HG03064 (cell line): Measurements from ENCODE around the gene C17orf58.
"Not testable (repeated sequence)": the region's sequence is repeated elsewhere in the genome, so short reads cannot be mapped to it uniquely, and the experiment has no call there.

Source experiments
- ATAC-seq: cut with Tn5 transposase; IDR thresholded peaks from one replicate; pipeline ENCODE4 v1.9.1; 2021; ENCODE audit warnings: low read depth; ENCODE audit not compliant: unreplicated experiment

The C17orf58 gene

GRCh38 chr17:68006797-68007196, 10.5 kb upstream of the C17orf58 start:
- ATAC-seq: no peak

- no peak for ATAC-seq
These were observed 7.9 kb upstream of the C17orf58 start for GRCh38 chr17:68004201-68004600.

- no peak for ATAC-seq
These were observed 3.1 kb upstream of the C17orf58 start for GRCh38 chr17:67999291-67999911.

- ATAC-seq: no peak
These were observed 2.2 kb upstream of the C17orf58 start for GRCh38 chr17:67998466-67998865.

DNA sequence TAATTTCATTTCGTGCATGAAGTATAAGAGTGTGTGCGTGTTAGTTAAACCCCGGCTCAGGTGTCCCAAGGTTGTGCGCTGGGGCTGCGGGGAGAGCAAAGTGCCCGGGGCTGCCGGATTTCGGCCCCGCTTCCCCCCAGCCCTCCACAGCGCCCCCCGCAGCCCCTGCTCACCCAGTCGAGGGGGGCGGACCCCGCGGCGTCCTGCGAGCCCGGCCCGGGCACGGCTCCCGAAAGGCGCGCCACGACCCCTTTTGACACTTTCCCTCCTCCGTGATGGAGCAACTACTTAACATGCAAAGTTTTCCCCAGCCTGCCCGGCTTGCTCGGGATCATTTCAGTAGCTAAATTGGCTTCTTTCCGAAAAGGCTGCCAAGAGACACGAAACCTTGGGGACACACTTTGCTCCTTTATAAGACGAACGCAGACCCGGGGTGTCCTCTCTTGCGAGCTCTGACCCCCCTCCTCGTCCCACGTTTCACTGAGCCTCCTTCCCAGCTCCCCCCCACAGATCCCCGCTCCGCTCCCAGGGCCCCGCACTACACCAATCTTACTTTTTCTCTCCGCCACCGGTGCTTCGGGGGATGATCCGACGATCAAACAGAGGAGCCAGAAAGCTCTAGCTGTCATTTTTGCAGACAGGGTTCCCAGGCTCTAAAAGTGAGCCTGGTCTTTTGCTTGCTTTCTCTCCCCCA, 552 bp downstream of the C17orf58 start:
- ATAC-seq: no peak

DNA sequence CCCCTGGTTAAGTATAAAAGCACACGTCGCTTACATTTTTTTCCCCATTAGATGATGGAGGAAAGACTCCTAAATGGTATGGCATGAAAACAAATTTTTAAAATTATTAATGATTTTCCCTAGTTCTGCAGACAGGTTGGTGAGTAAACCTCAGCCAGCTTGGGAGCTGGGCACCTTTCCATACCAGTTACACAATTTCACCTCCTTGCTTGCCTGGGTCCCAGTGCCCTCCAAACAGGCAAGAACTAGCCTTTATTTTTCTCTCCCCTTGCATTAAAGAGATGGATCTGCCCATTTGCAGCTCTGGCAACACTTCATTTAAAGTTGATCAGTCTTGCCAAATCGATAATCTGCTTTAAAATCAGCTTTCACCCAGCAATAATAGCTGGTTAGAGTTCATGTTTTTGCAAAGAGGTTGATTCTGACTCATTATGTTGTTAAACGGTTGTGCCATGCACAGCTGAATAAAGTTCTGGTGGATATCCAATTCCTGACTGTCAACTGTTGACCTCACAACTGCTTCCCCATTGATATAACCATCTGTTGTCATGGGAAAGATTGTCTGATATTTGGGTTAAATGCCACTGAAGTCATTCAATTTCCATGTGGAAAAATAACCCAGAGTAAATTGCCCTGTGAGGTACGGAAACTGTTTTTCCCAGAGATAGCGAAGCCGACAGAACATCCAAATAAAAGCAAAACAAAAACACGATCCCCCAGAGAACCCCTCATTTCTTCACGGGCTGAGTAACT, 1.3 kb downstream of the C17orf58 start:
- no peak for ATAC-seq

GRCh38 chr17:67993998-67994361, 2.3 kb downstream of the C17orf58 start:
- ATAC-seq: peak; percentile 8

DNA sequence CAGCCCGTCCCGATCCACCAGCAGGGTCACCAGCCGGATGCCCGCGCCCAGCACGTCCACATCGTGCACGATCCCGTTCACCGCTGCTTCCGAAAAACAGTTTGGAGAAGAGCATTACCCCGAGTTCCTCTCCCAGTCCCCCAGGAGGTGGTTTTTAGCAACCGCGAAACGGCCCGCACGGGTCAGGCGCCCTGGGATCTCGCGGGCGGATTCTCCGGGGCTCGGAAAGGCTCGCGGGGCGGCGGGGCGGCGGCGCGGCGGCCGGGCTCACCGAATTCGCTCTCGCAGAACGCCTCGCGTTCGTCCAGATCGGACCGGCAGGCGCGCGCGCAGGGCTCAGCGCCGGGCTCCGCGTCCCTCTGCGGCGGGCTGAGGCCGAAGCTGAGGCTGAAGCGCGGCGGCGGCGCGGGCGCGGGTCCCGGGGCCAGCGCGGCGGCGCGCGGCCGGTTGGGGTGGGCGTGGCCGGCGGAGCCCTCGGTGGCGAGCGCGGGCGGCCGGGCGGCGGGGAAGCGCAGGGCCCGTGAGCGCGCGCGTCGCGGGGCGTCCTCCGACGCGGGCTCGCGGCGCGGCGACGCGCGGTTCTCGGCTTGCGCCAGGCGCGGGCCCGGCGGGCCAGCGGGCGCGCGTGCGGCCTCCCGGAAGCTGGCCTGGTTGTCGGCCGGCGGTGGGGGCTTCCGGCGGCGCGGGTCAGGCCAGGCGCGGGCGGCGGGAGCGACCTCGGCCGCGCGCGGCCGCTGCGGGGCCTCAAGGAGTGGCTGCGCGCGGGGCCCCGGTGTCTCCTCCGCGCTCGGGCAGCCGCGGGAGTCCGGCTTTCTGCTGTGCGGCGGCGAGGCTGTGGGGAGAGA, 2.9 kb downstream of the C17orf58 start:
- peak; percentile 64 for ATAC-seq

GRCh38 chr17:67992548-67993152, 3.6 kb downstream of the C17orf58 start:
- no peak for ATAC-seq

GRCh38 chr17:67990909-67991308, 5.4 kb downstream of the C17orf58 start:
- no peak for ATAC-seq

DNA sequence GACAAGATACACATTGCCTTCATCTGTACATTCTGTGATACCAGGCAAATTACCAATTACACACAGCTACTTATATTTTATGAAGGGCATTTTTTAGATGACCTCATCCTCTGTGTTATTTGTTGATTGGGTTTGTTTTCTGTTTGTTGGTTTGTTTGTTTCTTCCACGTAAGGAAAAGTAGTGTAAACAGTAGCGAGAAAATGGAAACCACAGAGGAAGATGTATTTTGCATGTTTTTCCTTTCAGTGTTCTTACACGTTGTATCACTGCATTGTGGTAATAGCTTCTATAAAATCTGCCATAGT, 12.9 kb downstream of the C17orf58 start:
- ATAC-seq: no peak

- no peak for ATAC-seq
These were observed 13.4 kb downstream of the C17orf58 start for GRCh38 chr17:67982686-67983382.

DNA sequence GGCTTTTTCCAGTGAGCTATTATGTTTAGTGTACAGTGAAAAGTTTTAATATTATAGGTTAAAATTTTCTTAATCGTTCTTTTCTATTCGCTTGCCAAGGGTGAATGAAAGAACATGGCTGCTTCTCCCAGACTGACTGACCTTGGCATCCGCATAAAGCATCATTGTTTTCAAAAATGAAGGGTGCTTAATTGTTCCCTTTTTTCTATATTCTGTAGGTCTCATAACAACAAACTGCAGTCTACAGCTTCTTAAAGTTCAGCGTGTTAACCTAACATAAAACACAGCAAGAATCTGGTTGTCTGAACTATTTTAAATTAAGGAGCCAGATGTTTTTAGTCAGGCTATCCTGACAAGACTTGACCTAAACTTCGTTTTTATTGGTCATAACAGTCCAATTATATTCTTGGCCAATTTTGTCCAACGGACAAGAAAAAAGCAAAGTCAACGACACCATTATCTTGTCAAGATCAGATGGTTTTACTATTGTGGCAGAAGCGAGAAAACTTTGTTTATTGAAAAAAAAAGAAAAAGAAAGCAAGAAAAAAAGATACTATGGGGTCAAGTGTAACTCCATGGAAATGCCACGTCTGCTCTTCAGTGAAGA, 14.1 kb downstream of the C17orf58 start:
- no peak for ATAC-seq

- not testable (repeated sequence) for ATAC-seq
These were observed 15.4 kb downstream of the C17orf58 start for GRCh38 chr17:67980883-67981282.

- no peak for ATAC-seq
These were observed 15.8 kb downstream of the C17orf58 start for GRCh38 chr17:67980456-67980855.

DNA sequence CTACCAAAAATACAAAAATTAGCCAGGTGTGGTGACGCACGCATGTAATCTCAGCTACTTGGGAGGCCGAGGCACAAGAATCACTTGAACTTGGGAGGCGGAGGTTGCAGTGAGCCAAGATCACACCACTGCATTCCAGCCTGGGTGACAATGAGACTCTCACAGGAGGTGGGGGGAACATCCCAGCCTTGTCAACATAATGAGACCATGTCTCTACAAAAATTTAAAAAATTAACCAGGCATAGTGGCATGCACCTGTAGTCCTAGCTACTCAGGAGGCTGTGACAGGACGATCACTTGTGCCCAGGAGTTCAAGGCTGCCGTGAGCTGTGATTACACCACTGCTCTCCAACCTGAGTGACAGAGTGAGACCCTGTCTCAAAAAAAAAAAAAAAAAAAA, 20.0 kb downstream of the C17orf58 start:
- ATAC-seq: not testable (repeated sequence)

GRCh38 chr17:67974598-67975066, 21.6 kb downstream of the C17orf58 start:
- ATAC-seq: no peak

DNA sequence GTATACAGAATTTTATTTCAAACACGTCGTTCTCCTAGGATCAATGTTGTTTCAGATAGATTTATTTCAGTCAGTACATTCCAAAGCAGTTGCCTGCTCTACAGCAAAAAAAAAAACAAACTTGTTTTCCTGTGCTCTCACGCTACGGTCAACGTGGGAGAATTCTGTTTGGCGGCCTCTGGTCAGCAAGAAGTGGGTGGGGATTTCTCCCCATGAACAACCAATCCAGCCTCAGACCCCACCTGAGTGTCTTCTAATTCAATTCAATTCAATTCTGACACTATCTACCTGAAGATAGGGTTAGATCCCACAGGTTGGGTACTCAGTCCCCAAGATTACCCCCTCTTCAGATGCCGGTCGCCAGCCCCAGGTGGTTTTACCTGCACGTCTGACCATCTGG, 22.1 kb downstream of the C17orf58 start:
- no peak for ATAC-seq

- no peak for ATAC-seq
These were observed 25.5 kb downstream of the C17orf58 start for GRCh38 chr17:67970783-67971182.
